Stimulated activated CD8-positive, alpha-beta memory T cell treated with anti-CD3 and anti-CD28 coated beads, Interleukin-15, amount 100 ng/mL, for 48 hours (primary cell): ENCODE data around the gene CALML3.

ENCODE experiments used
- DNase-seq, 2 donors: peaks; one replicate each; pipeline ENCODE4 v3.0.0-alpha.2; 2020; ENCODE audit warnings: low read depth in 2 of 2

Gene CALML3

GRCh38 chr10:5491477-5491876, 33.3 kb upstream of the CALML3 start:
- no peak for DNase-seq

GRCh38 chr10:5492322-5492855, 32.4 kb upstream of the CALML3 start:
- no peak for DNase-seq

- no peak for DNase-seq
Measured at GRCh38 chr10:5492929-5493576, 31.7 kb upstream of the CALML3 start.

GRCh38 chr10:5493691-5494090, 31.1 kb upstream of the CALML3 start:
- no peak for DNase-seq

- DNase-seq = no peak
Measured at GRCh38 chr10:5494611-5495010, 30.1 kb upstream of the CALML3 start.

GRCh38 chr10:5496261-5497250, 28.2 kb upstream of the CALML3 start:
- DNase-seq = no peak

GRCh38 chr10:5497289-5497688, 27.5 kb upstream of the CALML3 start:
- DNase-seq = no peak

- no peak for DNase-seq
Measured at GRCh38 chr10:5497948-5498730, 26.6 kb upstream of the CALML3 start.

- DNase-seq = no peak
Measured at GRCh38 chr10:5498791-5499492, 25.8 kb upstream of the CALML3 start.

GRCh38 chr10:5499493-5500140, 25.1 kb upstream of the CALML3 start, which contains the start of gene CALML5:
Gene CALML5, minus strand, starts transcription at chr10:5499570. Its CDS starts 132 bp downstream, at chr10:5499438.
- no peak for DNase-seq

- DNase-seq = no peak
Measured at GRCh38 chr10:5500162-5500670, 24.5 kb upstream of the CALML3 start.

GRCh38 chr10:5500910-5501309, 23.9 kb upstream of the CALML3 start:
- no peak for DNase-seq

- DNase-seq = no peak
Measured at GRCh38 chr10:5502061-5502521, 22.7 kb upstream of the CALML3 start.

GRCh38 chr10:5502571-5503476, 21.9 kb upstream of the CALML3 start:
- DNase-seq = no peak

GRCh38 chr10:5503477-5503835, 21.3 kb upstream of the CALML3 start:
- no peak for DNase-seq

GRCh38 chr10:5504146-5505072, 20.4 kb upstream of the CALML3 start:
- DNase-seq = no peak

GRCh38 chr10:5506246-5506645, 18.5 kb upstream of the CALML3 start:
- no peak for DNase-seq
